ENCODE results near the gene TNFAIP2. TPM values are rescaled to one million over a fixed set of nuclear protein-coding genes. Genes with fewer than 3 reads are reported as not detected.
"Not testable (repeated sequence)": the region's sequence is repeated elsewhere in the genome, so short reads cannot be mapped to it uniquely, and the experiment has no call there.

The TNFAIP2 gene
- total RNA-seq, 4 donors from 2014 or later: 10.5 to 94.9 (median 31.1) TPM

- peaks cover 0 to 47% (median 2%) of the 10 kb centered on the region in 4 donors for H3K4me1 ChIP-seq
- no peaks in the 10 kb centered on the region for H3K9me3 ChIP-seq
- H3K4me3 ChIP-seq: no peak overlapping the region
- H3K27me3 ChIP-seq: no peaks in the 10 kb centered on the region
- no peak for DNase-seq
- H3K36me3 ChIP-seq: no peaks in the 10 kb centered on the region
- no peak overlapping the region for H3K27ac ChIP-seq
- TF ChIP-seq POLR2A (IDR thresholded peaks at IDR 0.05) (no peak), CTCF (IDR thresholded peaks at IDR 0.05) (no peak)
These were observed 6.6 kb upstream of the TNFAIP2 start for GRCh38 chr14:103116636-103117035.

- not testable (repeated sequence) for H3K36me3 ChIP-seq, DNase-seq, H3K9me3 ChIP-seq, H3K4me3 ChIP-seq, H3K27me3 ChIP-seq
- Histone ChIP-seq H3K4me1 (peaks cover 0 to 47% (median 3%) of the 10 kb centered on the region in 4 donors), H3K27ac (peak overlapping the region in 2 of 4 donors; percentile 12 to 67)
These were observed 5.8 kb upstream of the TNFAIP2 start for GRCh38 chr14:103117499-103117898.

GRCh38 chr14:103118018-103118662 is 5.1 kb upstream of the TNFAIP2 start:
- no peak for TF ChIP-seq POLR2A (IDR thresholded peaks at IDR 0.05)
- TF ChIP-seq CTCF (IDR thresholded peaks at IDR 0.05): no peak
- Histone ChIP-seq H3K27me3 (peaks cover 0 to 6% of the 10 kb centered on the region in 2 donors), H3K4me1 (peaks cover 0 to 50% (median 9%) of the 10 kb centered on the region in 4 donors), H3K27ac (peak overlapping the region; percentile 20 to 71 (median 58)), H3K4me3 (no peak overlapping the region), H3K9me3 (no peaks in the 10 kb centered on the region), H3K36me3 (no peaks in the 10 kb centered on the region)
- DNase-seq: peak in 1 of 3 donors; percentile 79

GRCh38 chr14:103118663-103119404 is 4.4 kb upstream of the TNFAIP2 start:
- Histone ChIP-seq H3K4me1 (peaks cover 0 to 57% (median 15%) of the 10 kb centered on the region in 4 donors), H3K9me3 (no peaks in the 10 kb centered on the region), H3K27ac (peak overlapping the region; percentile 20 to 71 (median 58)), H3K4me3 (no peak overlapping the region), H3K36me3 (no peaks in the 10 kb centered on the region), H3K27me3 (peaks cover 0 to 12% of the 10 kb centered on the region in 2 donors)
- DNase-seq: peak in 2 of 3 donors; percentile 37 to 77
- TF ChIP-seq CTCF (IDR thresholded peaks at IDR 0.05): no peak
- no peak for TF ChIP-seq POLR2A (IDR thresholded peaks at IDR 0.05)

- H3K36me3 ChIP-seq, H3K9me3 ChIP-seq, DNase-seq, H3K4me3 ChIP-seq: not testable (repeated sequence)
- peaks cover 0 to 56% (median 15%) of the 10 kb centered on the region in 4 donors for H3K4me1 ChIP-seq
- H3K27ac ChIP-seq: peak overlapping the region in 2 of 4 donors; percentile 4 to 33
- peaks cover 0 to 18% of the 10 kb centered on the region in 2 donors for H3K27me3 ChIP-seq
These were observed 3.7 kb upstream of the TNFAIP2 start for GRCh38 chr14:103119527-103119926.

- peak overlapping the region in 2 of 4 donors; percentile 26 to 63 for H3K4me3 ChIP-seq
- peak overlapping the region; percentile 77 to 95 (median 86) for H3K27ac ChIP-seq
- DNase-seq: peak in 1 of 3 donors; percentile 66
These were observed 2.0 kb upstream of the TNFAIP2 start for GRCh38 chr14:103121121-103121845.

More at GRCh38 chr14:103121121-103121845, 2.0 kb upstream of the TNFAIP2 start:
- TF ChIP-seq CTCF (IDR thresholded peaks at IDR 0.05) (no peak), POLR2A (IDR thresholded peaks at IDR 0.05) (no peak)
- H3K9me3 ChIP-seq: no peaks in the 10 kb centered on the region
- no peaks in the 10 kb centered on the region for H3K36me3 ChIP-seq
- peaks cover 0 to 18% of the 10 kb centered on the region in 2 donors for H3K27me3 ChIP-seq
- peaks cover 0 to 55% (median 15%) of the 10 kb centered on the region in 4 donors for H3K4me1 ChIP-seq
